Head of caudate nucleus (tissue), 42 donors: ENCODE data around the gene REXO1.
A peak's percentile ranks its signal among the peaks of the same experiment; 100 is the strongest.

ENCODE experiments used
- DNase-seq, 42 donors: peaks; one replicate each; pipeline versions ENCODE4 v3.0.0 to v3.0.0-alpha.2; 2020 to 2021; ENCODE audit warnings: mixed read lengths in 7 of 42
- intact Hi-C: fragments of 100-400 bp; cut with DNase I; formaldehyde crosslinking; loops from one replicate; pipeline ENCODE4 v1.15.0; 2022

REXO1 gene

GRCh38 chr19:1863638-1864479 is 15.6 kb upstream of the REXO1 start:
- peak; percentile 36 to 95 (median 86) for DNase-seq
- intact Hi-C loops, result no loop called here

- intact Hi-C loops, result no loop called here
- DNase-seq, result no peak
These were observed 15.0 kb upstream of the REXO1 start, which contains the start of gene KLF16 for GRCh38 chr19:1863328-1863637. TSS of gene KLF16 (minus strand) at chr19:1863579. CDS start at chr19:1863497, 82 bp downstream.

GRCh38 chr19:1862424-1863327 is 14.4 kb upstream of the REXO1 start:
- DNase-seq, result peak in 3 of 42 donors; percentile 25 to 50 (median 33)
- intact Hi-C loops, result no loop called here

- intact Hi-C loops, result no loop called here
- peak in 1 of 42 donors; percentile 32 for DNase-seq
These were observed 13.8 kb upstream of the REXO1 start for GRCh38 chr19:1862068-1862423.

- intact Hi-C loops, result no loop called here
- no peak for DNase-seq
These were observed 13.3 kb upstream of the REXO1 start for GRCh38 chr19:1861599-1862031.

GRCh38 chr19:1860821-1861598 is 12.7 kb upstream of the REXO1 start:
- DNase-seq, result no peak
- intact Hi-C loops, result no loop called here

- peak in 35 of 42 donors; percentile 44 to 91 (median 71) for DNase-seq
- intact Hi-C loops, result no loop called here
These were observed 11.9 kb upstream of the REXO1 start for GRCh38 chr19:1860042-1860775.

GRCh38 chr19:1859331-1859781 is 11.1 kb upstream of the REXO1 start:
- DNase-seq, result peak in 10 of 42 donors; percentile 44 to 81 (median 55)
- intact Hi-C loops, result no loop called here

- intact Hi-C loops, result no loop called here
- peak in 2 of 42 donors; percentile 37 to 43 for DNase-seq
These were observed 10.3 kb upstream of the REXO1 start for GRCh38 chr19:1858412-1859081.

GRCh38 chr19:1857648-1858326 is 9.5 kb upstream of the REXO1 start:
- intact Hi-C loops, result no loop called here
- DNase-seq, result peak in 4 of 42 donors; percentile 20 to 48 (median 26)

GRCh38 chr19:1856698-1857603 is 8.7 kb upstream of the REXO1 start:
- DNase-seq, result peak in 21 of 42 donors; percentile 40 to 78 (median 60)
- intact Hi-C loops, result no loop called here

- no peak for DNase-seq
- intact Hi-C loops, result no loop called here
These were observed 8.0 kb upstream of the REXO1 start for GRCh38 chr19:1856345-1856697.

GRCh38 chr19:1855828-1856255 is 7.6 kb upstream of the REXO1 start:
- intact Hi-C loops, result no loop called here
- DNase-seq, result peak in 1 of 42 donors; percentile 2

- peak in 34 of 42 donors; percentile 29 to 81 (median 67) for DNase-seq
- intact Hi-C loops, result no loop called here
These were observed 7.0 kb upstream of the REXO1 start for GRCh38 chr19:1855040-1855827.

GRCh38 chr19:1854542-1855039 is 6.3 kb upstream of the REXO1 start:
- no peak for DNase-seq
- intact Hi-C loops, result no loop called here
